Measurements from ENCODE around the gene MZF1. TPM values are rescaled to one million over a fixed set of nuclear protein-coding genes. Genes with fewer than 3 reads are reported as not detected.
"Not testable (repeated sequence)": the region's sequence is repeated elsewhere in the genome, so short reads cannot be mapped to it uniquely, and the experiment has no call there.

Gene MZF1
- total RNA-seq (10 to 100 TPM; 29.9 to 34.0 TPM), total RNA-seq (28.4 to 30.8 reads per million in 2 donors)

GRCh38 chr19:58572818-58573657 lies at the start of gene MZF1:
Gene MZF1 (minus strand): TSS chr19:58573335. CDS start chr19:58571389, 1,946 bp downstream.
- H3K36me3 Mint-ChIP-seq (ENCODE audit: low read depth): peaks cover 2% of the 10 kb centered on the region
- no peaks in the 10 kb centered on the region for H3K27me3 Mint-ChIP-seq
- peak within 1 kb of the TSS; percentile 96 for H3K4me3 Mint-ChIP-seq

GRCh38 chr19:58607213-58607612 lies 34.1 kb upstream of the MZF1 start:
- not testable (repeated sequence) for H3K27ac Mint-ChIP-seq; H3K27me3 Mint-ChIP-seq; H3K4me1 Mint-ChIP-seq; H3K4me3 Mint-ChIP-seq; ATAC-seq; H3K9me3 ChIP-seq (ENCODE audit: control insufficient read depth, low read length, poor library complexity, severe bottlenecking); DNase-seq; H3K36me3 Mint-ChIP-seq (ENCODE audit: low read depth)

More at GRCh38 chr19:58572818-58573657, at the start of gene MZF1:
- Mint-ChIP-seq H3K27ac (peak within 1 kb of the TSS; percentile 95), H3K4me1 (peaks cover 24% of the 10 kb centered on the region)
- peak; percentile 77 for ATAC-seq
- peak; percentile 98 to 99 (median 99) for DNase-seq
- H3K9me3 ChIP-seq (ENCODE audit: control insufficient read depth, low read length, poor library complexity, severe bottlenecking): no peaks in the 10 kb centered on the region

GRCh38 chr19:58606251-58606896 lies 33.2 kb upstream of the MZF1 start:
- H3K27me3 Mint-ChIP-seq; H3K4me3 Mint-ChIP-seq; H3K4me1 Mint-ChIP-seq; H3K27ac Mint-ChIP-seq; ATAC-seq; H3K9me3 ChIP-seq (ENCODE audit: control insufficient read depth, low read length, poor library complexity, severe bottlenecking); H3K36me3 Mint-ChIP-seq (ENCODE audit: low read depth): not testable (repeated sequence)
- DNase-seq: peak in 1 of 3 donors; percentile 6

- H3K9me3 ChIP-seq (ENCODE audit: control insufficient read depth, low read length, poor library complexity, severe bottlenecking): no peaks in the 10 kb centered on the region
- Mint-ChIP-seq H3K36me3 (ENCODE audit: low read depth) (peaks cover 2% of the 10 kb centered on the region), H3K4me3 (no peak overlapping the region), H3K27ac (peak overlapping the region; percentile 24), H3K27me3 (no peaks in the 10 kb centered on the region), H3K4me1 (peaks cover 9% of the 10 kb centered on the region)
- DNase-seq: no peak
- ATAC-seq: no peak
Observed at GRCh38 chr19:58586133-58586765, 13.1 kb upstream of the MZF1 start.

- Mint-ChIP-seq H3K36me3 (ENCODE audit: low read depth) (peaks cover 4% of the 10 kb centered on the region), H3K4me3 (peak overlapping the region; percentile 45), H3K27ac (peak overlapping the region; percentile 24), H3K27me3 (no peaks in the 10 kb centered on the region), H3K4me1 (peaks cover 15% of the 10 kb centered on the region)
- no peaks in the 10 kb centered on the region for H3K9me3 ChIP-seq (ENCODE audit: control insufficient read depth, low read length, poor library complexity, severe bottlenecking)
- DNase-seq: no peak
- ATAC-seq: no peak
Observed at GRCh38 chr19:58585442-58586132, 12.5 kb upstream of the MZF1 start.

- Mint-ChIP-seq H3K4me1 (peaks cover 17% of the 10 kb centered on the region), H3K4me3 (peak overlapping the region; percentile 45), H3K27me3 (no peaks in the 10 kb centered on the region), H3K27ac (no peak overlapping the region), H3K36me3 (ENCODE audit: low read depth) (peaks cover 4% of the 10 kb centered on the region)
- DNase-seq: no peak
- no peak for ATAC-seq
- no peaks in the 10 kb centered on the region for H3K9me3 ChIP-seq (ENCODE audit: control insufficient read depth, low read length, poor library complexity, severe bottlenecking)
Observed at GRCh38 chr19:58584498-58585441, 11.6 kb upstream of the MZF1 start.

GRCh38 chr19:58582985-58583384 lies 9.8 kb upstream of the MZF1 start:
- DNase-seq (no peak), ATAC-seq (no peak)
- peaks cover 27% of the 10 kb centered on the region for H3K4me1 Mint-ChIP-seq
- H3K27me3 Mint-ChIP-seq: no peaks in the 10 kb centered on the region
- H3K4me3 Mint-ChIP-seq: no peak overlapping the region
- no peaks in the 10 kb centered on the region for H3K9me3 ChIP-seq (ENCODE audit: control insufficient read depth, low read length, poor library complexity, severe bottlenecking)
- peaks cover 4% of the 10 kb centered on the region for H3K36me3 Mint-ChIP-seq (ENCODE audit: low read depth)
- no peak overlapping the region for H3K27ac Mint-ChIP-seq

GRCh38 chr19:58581227-58582141 lies 8.3 kb upstream of the MZF1 start:
- H3K27ac Mint-ChIP-seq: peak overlapping the region; percentile 92
- no peaks in the 10 kb centered on the region for H3K9me3 ChIP-seq (ENCODE audit: control insufficient read depth, low read length, poor library complexity, severe bottlenecking)
- H3K4me3 Mint-ChIP-seq: no peak overlapping the region
- H3K27me3 Mint-ChIP-seq: no peaks in the 10 kb centered on the region
- peaks cover 27% of the 10 kb centered on the region for H3K4me1 Mint-ChIP-seq
- DNase-seq (peak; percentile 71 to 92 (median 78)), ATAC-seq (peak; percentile 99)
- peaks cover 4% of the 10 kb centered on the region for H3K36me3 Mint-ChIP-seq (ENCODE audit: low read depth)

- H3K9me3 ChIP-seq (ENCODE audit: control insufficient read depth, low read length, poor library complexity, severe bottlenecking): no peaks in the 10 kb centered on the region
- Mint-ChIP-seq H3K36me3 (ENCODE audit: low read depth) (peaks cover 4% of the 10 kb centered on the region), H3K4me3 (no peak overlapping the region), H3K4me1 (peaks cover 22% of the 10 kb centered on the region), H3K27me3 (no peaks in the 10 kb centered on the region), H3K27ac (peak overlapping the region; percentile 92)
- ATAC-seq (no peak), DNase-seq (no peak)
Observed at GRCh38 chr19:58579473-58580142, 6.5 kb upstream of the MZF1 start.

- ATAC-seq (no peak), DNase-seq (no peak)
- no peaks in the 10 kb centered on the region for H3K27me3 Mint-ChIP-seq
- peaks cover 29% of the 10 kb centered on the region for H3K4me1 Mint-ChIP-seq
- peaks cover 4% of the 10 kb centered on the region for H3K36me3 Mint-ChIP-seq (ENCODE audit: low read depth)
- H3K4me3 Mint-ChIP-seq: peak overlapping the region; percentile 31
- H3K27ac Mint-ChIP-seq: no peak overlapping the region
- H3K9me3 ChIP-seq (ENCODE audit: control insufficient read depth, low read length, poor library complexity, severe bottlenecking): no peaks in the 10 kb centered on the region
Observed at GRCh38 chr19:58578012-58578925, 5.1 kb upstream of the MZF1 start.

Measured in T-helper 17 cell (primary cell).